Small intestine (tissue), 7 donors: ENCODE measurements around the gene NDUFAF5. TPM values are rescaled to one million over a fixed set of nuclear protein-coding genes. Genes with fewer than 3 reads are reported as not detected.

Source experiments
- DNase-seq, 2 donors: peaks; one replicate each; pipeline versions ENCODE4 v3.0.0 to v3.0.0-alpha.2; 2013
- FAIRE-seq: peaks from 2 replicates; lab custom pipeline; 2012; peaks lifted over from hg19 to GRCh38; lab: Jason Lieb, UNC
- H3K27ac ChIP-seq, 3 donors: one replicate each; pipeline ENCODE4 v1.5.1; 2013; ENCODE audit warnings: low read length in 2 of 3, mild to moderate bottlenecking in 2 of 3, control low read depth in 1 of 3, inconsistent platforms in 1 of 3, low read depth in 1 of 3, moderate library complexity in 1 of 3
- H3K27me3 ChIP-seq, 3 donors: one replicate each; pipeline ENCODE4 v1.6.1; 2013; ENCODE audit warnings: low read length in 3 of 3, inconsistent platforms in 1 of 3; ENCODE audit not compliant: control insufficient read depth in 3 of 3, insufficient read depth in 3 of 3
- H3K36me3 ChIP-seq, 3 donors: one replicate each; pipeline ENCODE4 v1.6.1; 2013; ENCODE audit warnings: low read length in 3 of 3, inconsistent platforms in 1 of 3, low read depth in 1 of 3, mild to moderate bottlenecking in 1 of 3, moderate library complexity in 1 of 3; ENCODE audit not compliant: control insufficient read depth in 3 of 3, insufficient read depth in 2 of 3
- H3K4me1 ChIP-seq, 3 donors: one replicate each; pipeline ENCODE4 v1.6.1; 2013; ENCODE audit warnings: low read length in 2 of 3, inconsistent platforms in 1 of 3, low read depth in 1 of 3, mild to moderate bottlenecking in 1 of 3, moderate library complexity in 1 of 3; ENCODE audit not compliant: control insufficient read depth in 3 of 3, insufficient read depth in 2 of 3
- H3K4me3 ChIP-seq, 3 donors: one replicate each; pipeline ENCODE4 v1.5.1; 2013; ENCODE audit warnings: low read length in 3 of 3, control low read depth in 1 of 3, inconsistent platforms in 1 of 3, low read depth in 1 of 3, mild to moderate bottlenecking in 1 of 3, moderate library complexity in 1 of 3
- H3K9me3 ChIP-seq, 2 donors: one replicate each; pipeline ENCODE4 v1.6.1; 2013; ENCODE audit warnings: low read depth in 1 of 2, low read length in 1 of 2; ENCODE audit not compliant: control insufficient read depth in 2 of 2, insufficient read depth in 1 of 2
- WGBS, 3 donors: extraction: QIAGEN DNeasy Blood & Tissue Kit; methylation state at CpG; one replicate each; pipeline ENCODE4 v1.1.7; 2013; 5-methylcytosine and 5-hydroxymethylcytosine counted together
- polyA plus RNA-seq, 4 donors: library from polyadenylated mRNA; stranded (reverse) in 3 of 4; unstranded in 1 of 4; fragments of 200-250 nt in 3 of 4; fragments of 120-200 nt in 1 of 4; gene quantifications; one replicate each; pipeline versions ENCODE4 v1.2.1 to v1.2.3, GENCODE V29; 2013
- donor health status: healthy with polysubstance abuse.
- donor health status: control.
- donor health status: control.
- donor health status: Bipolar disorder and iron deficiency.
- donor health status: healthy.

NDUFAF5 gene
- polyA plus RNA-seq, 4 donors: 18.3 to 46.7 (median 27.3) TPM

DNA sequence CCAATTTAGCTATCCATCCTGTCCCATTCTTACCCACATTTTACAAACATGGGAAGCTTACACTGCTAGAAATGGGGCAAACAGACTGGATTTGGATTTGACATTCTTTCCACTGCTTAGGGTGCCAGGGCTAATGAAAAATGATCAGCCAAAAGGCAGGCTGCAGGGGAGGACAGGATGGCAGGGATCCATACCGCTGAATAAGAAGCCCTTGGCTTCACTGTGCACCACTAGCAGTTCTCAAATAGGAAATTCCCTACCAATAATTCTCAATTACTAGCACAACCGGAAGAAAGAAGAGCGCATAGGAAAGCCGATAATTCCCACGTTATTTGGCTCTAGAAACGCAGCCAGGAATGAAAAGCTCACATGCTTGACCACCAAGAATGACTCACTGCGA is 73.1 kb downstream of the NDUFAF5 start:
- DNase-seq (no peak), FAIRE-seq (no peak)
- Histone ChIP-seq H3K4me3 (no peak overlapping the region), H3K36me3 (no peaks in the 10 kb centered on the region), H3K27ac (no peak overlapping the region), H3K4me1 (no peaks in the 10 kb centered on the region), H3K27me3 (no peaks in the 10 kb centered on the region), H3K9me3 (no peaks in the 10 kb centered on the region)
- 88 to 94% (median 90%) methylated on average over 7 of the region's 7 CpGs for WGBS, 3 donors

DNA sequence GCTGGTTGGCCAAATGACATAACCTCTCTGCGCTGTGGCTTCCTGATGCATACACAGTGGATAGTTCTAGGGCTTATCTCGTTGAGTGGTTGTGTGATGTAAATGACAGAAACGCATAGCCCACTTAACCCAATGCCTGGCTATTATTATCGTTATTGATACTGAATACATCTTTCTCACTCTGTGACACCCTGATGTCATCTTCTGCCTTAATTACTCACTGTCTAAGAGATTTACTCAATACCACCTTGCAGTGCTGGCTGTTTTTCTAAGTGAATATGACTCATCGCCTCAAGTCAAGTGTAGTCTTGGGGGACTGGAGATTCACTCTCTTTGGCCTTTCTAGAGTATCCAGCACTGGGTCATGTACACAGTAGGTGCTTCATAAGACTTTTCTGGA is 73.6 kb downstream of the NDUFAF5 start:
- no peak overlapping the region for H3K27ac ChIP-seq

DNA sequence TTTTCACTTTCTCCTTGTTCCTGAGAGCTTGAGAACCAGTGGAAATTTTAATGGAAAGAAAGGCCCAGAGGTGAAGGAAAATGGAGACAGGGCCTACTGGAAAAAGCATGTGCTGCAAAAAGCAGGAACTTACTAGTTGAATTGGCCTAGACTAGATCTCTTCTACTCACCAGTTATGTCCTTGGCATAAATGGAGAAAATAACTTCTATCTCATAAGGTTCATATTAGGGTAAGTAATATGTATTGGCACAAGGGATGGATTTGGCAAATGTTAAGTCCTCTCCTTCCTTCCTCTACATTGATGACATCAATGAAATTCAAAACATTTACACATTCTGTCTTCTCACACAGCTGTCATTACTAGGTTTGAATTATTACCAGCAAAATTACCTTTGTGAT is 74.0 kb downstream of the NDUFAF5 start:
- FAIRE-seq (no peak), DNase-seq (no peak)
- Histone ChIP-seq H3K36me3 (no peaks in the 10 kb centered on the region), H3K4me1 (no peaks in the 10 kb centered on the region), H3K9me3 (no peaks in the 10 kb centered on the region), H3K27ac (no peak overlapping the region), H3K27me3 (no peaks in the 10 kb centered on the region), H3K4me3 (no peak overlapping the region)

More for the DNA sequence above, 73.6 kb downstream of the NDUFAF5 start:
- no peak for DNase-seq
- Histone ChIP-seq H3K27me3 (no peaks in the 10 kb centered on the region), H3K9me3 (no peaks in the 10 kb centered on the region), H3K4me1 (no peaks in the 10 kb centered on the region), H3K4me3 (no peak overlapping the region), H3K36me3 (no peaks in the 10 kb centered on the region)
- FAIRE-seq: no peak
- WGBS, 3 donors: 86 to 95% (median 94%) methylated on average over 5 of the region's 5 CpGs

DNA sequence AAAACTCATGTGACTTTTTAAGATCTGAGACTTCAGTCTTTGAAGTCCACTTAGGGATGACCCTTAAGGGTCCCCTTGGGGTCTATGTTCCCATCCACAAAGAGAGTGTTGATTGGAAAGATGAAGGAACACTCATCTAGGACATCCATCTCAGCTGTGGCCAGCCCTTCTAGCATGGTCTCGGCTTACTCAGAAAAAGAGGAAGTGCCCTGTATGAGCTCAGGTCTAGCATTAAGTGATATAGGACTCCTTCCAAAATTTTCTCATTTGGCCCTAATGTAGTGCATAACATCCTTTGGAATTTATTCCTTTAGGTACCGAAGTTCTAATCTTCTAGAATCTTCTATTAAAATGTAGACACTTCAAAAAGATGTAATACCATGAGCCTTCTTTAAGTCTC is 77.4 kb downstream of the NDUFAF5 start:
- H3K4me1 ChIP-seq: no peaks in the 10 kb centered on the region
- no peaks in the 10 kb centered on the region for H3K9me3 ChIP-seq
- DNase-seq: no peak
- H3K36me3 ChIP-seq: no peaks in the 10 kb centered on the region
- H3K27ac ChIP-seq: no peak overlapping the region
- no peak for FAIRE-seq
- peaks cover 0 to 1% (median 0%) of the 10 kb centered on the region in 3 donors for H3K27me3 ChIP-seq
- no peak overlapping the region for H3K4me3 ChIP-seq
- 80 to 94% (median 87%) methylated on average over 2 of the region's 2 CpGs for WGBS, 3 donors

DNA sequence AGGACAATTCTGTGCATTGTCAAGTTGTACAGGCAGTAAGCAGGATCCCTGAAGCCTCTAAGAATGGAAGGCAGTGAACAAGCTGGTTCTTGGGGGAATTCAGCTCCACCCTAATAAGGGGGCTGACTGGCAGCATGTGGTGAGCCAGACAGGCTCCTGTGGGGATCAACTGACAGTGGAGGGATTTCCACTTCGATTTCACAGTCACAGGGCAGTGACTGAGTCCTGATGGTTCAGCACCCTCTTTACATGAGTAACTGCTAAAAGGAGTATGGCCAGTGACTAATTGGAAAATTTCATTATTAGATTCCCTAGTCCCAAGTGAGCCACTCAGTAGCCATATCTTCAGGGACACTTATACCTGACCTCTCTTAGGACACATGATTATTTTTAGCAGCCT is 78.4 kb downstream of the NDUFAF5 start:
- Histone ChIP-seq H3K27ac (no peak overlapping the region), H3K4me3 (no peak overlapping the region), H3K4me1 (no peaks in the 10 kb centered on the region), H3K9me3 (no peaks in the 10 kb centered on the region), H3K27me3 (peaks cover 0 to 2% (median 0%) of the 10 kb centered on the region in 3 donors), H3K36me3 (no peaks in the 10 kb centered on the region)
- FAIRE-seq (no peak), DNase-seq (no peak)
- 30 to 79% (median 58%) methylated on average over 1 of the region's 1 CpG for WGBS, 3 donors

DNA sequence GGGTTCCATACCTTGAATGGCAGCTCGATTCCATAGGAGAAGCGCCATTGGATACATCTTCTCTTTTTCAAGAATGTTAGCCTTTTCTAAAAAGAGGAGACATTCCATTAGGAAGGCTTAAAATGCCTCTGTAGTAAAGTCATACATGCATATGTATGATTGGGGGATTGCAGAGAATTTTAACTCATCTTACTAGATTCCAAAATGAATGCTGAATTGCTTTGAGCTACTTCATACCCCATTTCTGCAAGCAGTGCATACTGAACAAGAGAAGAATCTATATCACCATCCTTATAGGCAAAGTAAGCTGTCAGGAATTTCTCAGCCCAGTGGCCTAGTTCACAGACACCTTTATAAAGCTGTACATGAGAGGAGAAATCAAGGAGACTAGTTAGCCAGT is 80.3 kb downstream of the NDUFAF5 start:
- Histone ChIP-seq H3K36me3 (no peaks in the 10 kb centered on the region), H3K9me3 (no peaks in the 10 kb centered on the region), H3K4me1 (no peaks in the 10 kb centered on the region), H3K4me3 (no peak overlapping the region), H3K27me3 (peaks cover 0 to 2% (median 0%) of the 10 kb centered on the region in 3 donors), H3K27ac (no peak overlapping the region)
- FAIRE-seq (no peak), DNase-seq (no peak)
- WGBS, 3 donors: 75 to 86% (median 83%) methylated on average over 2 of the region's 2 CpGs

DNA sequence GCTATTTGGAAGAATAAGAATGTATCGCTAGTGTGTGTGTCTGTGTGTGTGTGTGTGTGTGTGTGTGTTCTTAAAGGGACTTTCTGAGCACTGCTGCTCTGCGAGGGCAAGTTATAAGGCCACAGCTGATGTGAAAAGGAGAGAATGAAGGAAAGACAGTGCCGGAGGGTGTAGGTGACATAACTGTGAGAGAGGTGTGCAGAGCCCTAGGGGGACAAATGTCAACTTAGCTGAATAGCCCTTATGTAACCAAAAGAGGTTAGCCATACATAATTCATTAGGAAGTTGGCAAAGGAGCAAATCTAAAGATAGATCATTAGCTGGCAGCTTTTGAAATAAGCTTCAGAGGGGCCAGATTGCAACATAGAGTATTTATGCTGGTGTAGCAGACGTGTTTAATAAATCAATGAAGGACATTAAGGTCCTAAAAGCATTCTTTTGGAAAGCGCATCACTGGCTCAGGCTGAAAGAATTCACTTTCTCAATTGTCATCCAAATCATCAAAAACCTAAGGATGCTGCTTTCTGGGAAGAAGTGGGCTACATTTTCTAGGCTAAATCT is 81.0 kb downstream of the NDUFAF5 start:
- Histone ChIP-seq H3K4me1 (no peaks in the 10 kb centered on the region), H3K27me3 (peaks cover 0 to 2% (median 0%) of the 10 kb centered on the region in 3 donors), H3K27ac (peak overlapping the region in 2 of 3 donors; percentile 25 to 45), H3K36me3 (no peaks in the 10 kb centered on the region), H3K4me3 (no peak overlapping the region), H3K9me3 (no peaks in the 10 kb centered on the region)
- DNase-seq (no peak), FAIRE-seq (no peak)
- WGBS, 3 donors: 52 to 63% (median 59%) methylated on average over 5 of the region's 5 CpGs

DNA sequence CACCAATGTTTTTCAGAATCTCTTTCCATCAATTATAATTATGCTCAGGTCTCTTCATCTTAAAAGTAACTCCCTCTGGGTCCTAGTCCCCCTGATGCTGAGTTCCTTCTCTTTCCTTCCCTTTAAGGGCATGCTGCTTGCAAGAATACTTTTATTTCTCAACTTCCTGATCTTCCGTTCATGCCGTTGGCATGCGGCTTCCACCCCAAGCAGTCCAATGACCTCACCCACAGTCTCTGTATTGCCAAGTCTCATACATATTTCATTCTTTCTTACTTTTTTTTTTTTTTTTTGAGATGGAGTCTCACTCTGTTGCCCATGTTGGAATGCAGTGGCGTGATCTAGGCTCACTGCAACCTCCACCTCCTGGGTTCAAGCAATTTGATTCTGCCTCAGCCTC is 83.5 kb downstream of the NDUFAF5 start:
- 68 to 82% (median 70%) methylated on average over 4 of the region's 4 CpGs for WGBS, 3 donors
- Histone ChIP-seq H3K27ac (no peak overlapping the region), H3K4me3 (no peak overlapping the region), H3K9me3 (no peaks in the 10 kb centered on the region), H3K27me3 (peaks cover 0 to 2% (median 0%) of the 10 kb centered on the region in 3 donors), H3K4me1 (no peaks in the 10 kb centered on the region), H3K36me3 (no peaks in the 10 kb centered on the region)
- FAIRE-seq (no peak), DNase-seq (no peak)

DNA sequence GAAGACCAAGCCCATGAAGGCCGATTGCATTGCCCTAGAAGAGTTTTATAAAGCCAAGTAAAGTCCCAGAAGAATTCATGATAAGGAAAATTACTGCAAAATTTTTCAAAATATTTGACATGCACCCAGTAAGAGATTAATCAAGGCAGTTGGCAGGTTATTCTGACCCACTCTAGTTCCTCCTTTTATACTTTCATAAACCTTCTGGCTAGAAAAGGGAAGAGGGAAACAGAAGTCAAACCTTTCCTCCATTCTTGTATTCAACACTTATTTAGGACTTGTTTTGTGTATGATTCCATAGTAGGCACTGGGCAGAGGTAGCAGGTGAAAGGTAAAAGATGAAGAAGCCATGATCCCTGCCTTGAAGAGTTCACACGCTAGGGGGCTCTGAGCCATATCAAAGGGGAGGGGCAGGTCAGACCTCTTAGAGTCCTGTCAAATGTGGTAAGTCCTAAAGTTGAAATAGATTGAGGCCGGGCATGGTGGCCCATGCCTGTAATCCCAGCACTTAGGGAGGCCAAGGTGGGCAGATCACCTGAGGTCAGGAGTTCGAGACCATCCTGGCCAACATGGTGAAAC is 85.4 kb downstream of the NDUFAF5 start:
- DNase-seq (no peak), FAIRE-seq (no peak)
- Histone ChIP-seq H3K4me1 (no peaks in the 10 kb centered on the region), H3K4me3 (no peak overlapping the region), H3K27ac (no peak overlapping the region), H3K36me3 (no peaks in the 10 kb centered on the region), H3K27me3 (peaks cover 0 to 2% (median 0%) of the 10 kb centered on the region in 3 donors), H3K9me3 (no peaks in the 10 kb centered on the region)
- 62 to 69% (median 68%) methylated on average over 4 of the region's 4 CpGs for WGBS, 3 donors
